Measurements from ENCODE around the gene SSMEM1.
"Not testable (repeated sequence)": the region's sequence is repeated elsewhere in the genome, so short reads cannot be mapped to it uniquely, and the experiment has no call there.

SSMEM1 gene

DNA sequence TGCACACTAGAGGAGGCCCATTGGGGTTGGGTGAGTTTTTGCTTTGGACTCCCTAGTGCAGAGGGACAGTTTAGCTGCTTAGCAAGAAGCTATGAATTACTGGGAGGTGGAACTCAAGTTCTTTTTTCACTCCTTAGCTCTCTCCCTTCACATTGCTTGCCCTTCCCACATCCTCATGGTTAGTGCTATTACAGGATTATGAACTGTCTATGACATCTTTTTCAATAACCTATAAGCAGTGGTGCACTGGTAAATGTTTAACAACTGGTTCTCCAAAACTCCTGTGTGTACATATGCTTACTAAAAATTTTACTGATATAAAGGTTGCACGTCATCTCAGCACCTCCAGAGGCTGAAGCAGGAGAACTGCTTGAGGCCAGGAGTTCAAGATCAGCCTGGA is 6.2 kb downstream of the SSMEM1 start:
- no peak for DNase-seq (ENCODE audit: low read depth)

DNA sequence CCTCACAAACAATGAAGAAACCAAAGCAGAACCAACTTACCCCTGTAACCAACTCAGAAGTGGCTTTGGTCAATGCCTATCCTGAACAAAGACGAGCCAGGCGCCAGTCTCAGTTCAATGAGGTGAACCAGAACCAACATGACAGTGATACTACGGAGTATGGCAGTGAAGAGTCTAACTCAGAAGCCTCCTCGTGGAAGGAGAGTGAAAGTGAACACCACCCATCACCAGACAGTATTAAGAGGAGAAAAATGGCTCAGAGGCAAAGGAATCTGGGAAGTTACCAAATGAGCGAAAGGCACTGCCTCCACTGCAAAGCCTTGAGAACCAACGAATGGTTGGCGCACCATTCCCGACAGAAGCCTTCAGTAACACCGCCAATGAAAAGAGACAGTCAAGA is 8.4 kb downstream of the SSMEM1 start:
- no peak for DNase-seq (ENCODE audit: low read depth)

DNA sequence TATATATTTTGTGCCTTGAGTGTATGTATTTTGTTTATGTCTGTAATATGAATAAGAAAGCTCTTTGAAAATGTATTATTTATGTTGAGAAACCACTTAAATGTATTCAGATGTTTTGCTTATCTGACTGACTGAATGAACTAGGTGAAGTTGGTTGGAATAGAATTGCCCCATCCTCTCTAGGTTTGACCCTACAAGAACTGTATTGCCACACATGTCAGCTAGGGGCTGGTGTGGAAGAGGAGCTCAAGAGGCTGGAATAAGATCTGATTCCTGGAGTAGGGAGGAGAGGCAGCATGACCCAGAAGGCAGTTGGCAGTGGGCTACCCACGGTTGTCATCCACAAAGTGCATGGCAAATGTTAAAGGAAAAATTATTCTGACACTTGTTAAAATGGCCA is 9.1 kb downstream of the SSMEM1 start:
- DNase-seq (ENCODE audit: low read depth) = no peak

DNA sequence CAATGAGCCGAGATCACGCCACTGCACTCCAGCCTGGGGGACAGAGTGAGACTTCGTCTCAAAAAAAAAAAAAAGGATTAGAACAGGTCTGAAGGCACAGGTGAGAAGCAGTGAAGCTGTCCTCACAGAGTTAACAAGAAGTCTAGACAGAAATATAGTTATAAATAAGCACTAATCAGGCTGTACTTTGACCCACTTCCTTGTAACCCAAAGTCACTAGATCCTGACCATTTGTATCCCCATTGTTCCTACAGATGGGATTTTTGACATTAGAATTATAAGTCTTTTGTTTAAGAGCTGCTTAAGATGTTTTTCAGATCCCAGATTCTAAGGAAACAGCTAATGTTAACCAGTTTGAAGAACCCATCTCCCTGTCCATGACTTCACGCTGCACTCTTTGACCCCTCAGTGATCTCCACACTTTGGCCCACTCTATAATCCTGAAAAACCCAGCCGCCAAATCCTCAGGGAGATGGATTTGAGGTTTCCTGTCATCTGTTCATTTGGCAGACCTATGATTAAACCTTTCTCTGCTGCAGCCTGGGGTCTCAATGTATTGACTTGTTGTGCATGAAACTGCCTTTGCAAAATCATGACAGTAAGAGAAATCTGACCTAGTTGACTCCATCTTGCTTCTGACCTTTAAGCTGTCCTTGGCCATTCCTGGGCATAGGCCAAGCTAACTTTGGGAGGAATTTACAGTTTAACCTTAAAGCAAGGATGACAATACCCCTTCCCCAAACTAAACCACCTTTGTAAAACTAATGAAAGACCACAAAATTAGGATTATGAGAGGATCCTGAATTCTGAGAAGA is 11.4 kb downstream of the SSMEM1 start:
- DNase-seq (ENCODE audit: low read depth) = no peak

GRCh38 chr7:130219871-130220270 is 12.2 kb downstream of the SSMEM1 start:
- DNase-seq (ENCODE audit: low read depth) = no peak

DNA sequence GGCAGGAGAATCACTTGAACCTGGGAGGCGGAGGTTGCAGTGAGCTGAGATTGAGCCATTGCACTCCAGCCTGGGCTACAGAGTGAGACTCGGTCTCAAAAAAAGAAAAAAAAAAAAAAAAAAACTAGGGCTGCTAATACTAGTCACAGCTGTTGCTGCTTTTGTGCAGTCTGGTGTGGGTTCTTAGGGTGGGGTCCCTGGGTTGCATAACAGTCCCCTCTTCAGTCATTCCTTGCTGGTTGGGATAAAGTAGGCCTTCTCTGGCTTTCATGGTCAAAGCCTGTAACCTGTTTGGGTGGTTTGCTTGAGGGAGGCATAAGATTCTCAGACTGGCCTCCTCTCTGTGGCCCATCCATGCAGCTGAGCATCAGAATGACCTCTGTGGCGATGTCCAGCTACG is 14.1 kb downstream of the SSMEM1 start:
- DNase-seq (ENCODE audit: low read depth) = no peak

GRCh38 chr7:130223646-130224045 is 16.0 kb downstream of the SSMEM1 start:
- no peak for DNase-seq (ENCODE audit: low read depth)

GRCh38 chr7:130224210-130224609 is 16.6 kb downstream of the SSMEM1 start:
- no peak for DNase-seq (ENCODE audit: low read depth)

DNA sequence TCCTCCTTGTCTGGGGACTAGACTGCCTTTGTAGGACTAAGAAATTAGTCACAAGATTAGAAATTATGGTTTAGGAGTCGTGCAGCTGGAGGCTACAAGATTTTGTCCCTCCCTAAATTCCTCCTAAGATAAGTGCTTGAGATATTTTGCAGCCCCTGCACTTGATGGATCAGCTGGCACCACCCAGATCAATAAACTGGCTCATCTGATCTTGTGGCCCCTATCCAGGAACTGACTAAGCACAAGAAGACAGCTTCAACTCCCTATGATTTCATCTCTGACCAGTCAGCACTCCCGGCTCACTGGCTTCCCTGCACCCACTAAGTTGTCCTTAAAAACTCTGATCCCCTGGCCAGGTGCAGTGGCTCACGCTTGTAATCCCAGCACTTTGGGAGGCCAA is 17.3 kb downstream of the SSMEM1 start:
- not testable (repeated sequence) for DNase-seq (ENCODE audit: low read depth)

DNA sequence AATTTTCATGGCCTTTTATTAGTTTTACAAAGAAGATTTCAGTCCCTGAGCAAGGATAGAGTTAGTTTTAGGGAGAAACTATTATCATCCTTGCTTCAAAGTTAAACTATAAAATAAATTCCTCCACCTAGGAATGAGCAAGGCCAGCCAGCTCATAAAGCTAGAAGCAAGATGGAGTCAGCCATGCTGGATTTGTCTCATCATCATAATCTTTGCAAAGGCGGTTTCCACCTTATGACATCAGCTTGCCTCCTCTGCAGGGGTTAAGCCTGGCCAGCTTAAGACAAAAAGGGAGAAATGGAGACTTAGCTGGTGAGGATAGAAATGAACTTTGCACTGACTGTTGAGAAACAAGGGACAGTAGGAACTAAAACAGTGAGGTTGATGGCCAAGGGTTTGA is 18.7 kb downstream of the SSMEM1 start:
- no peak for DNase-seq (ENCODE audit: low read depth)

DNA sequence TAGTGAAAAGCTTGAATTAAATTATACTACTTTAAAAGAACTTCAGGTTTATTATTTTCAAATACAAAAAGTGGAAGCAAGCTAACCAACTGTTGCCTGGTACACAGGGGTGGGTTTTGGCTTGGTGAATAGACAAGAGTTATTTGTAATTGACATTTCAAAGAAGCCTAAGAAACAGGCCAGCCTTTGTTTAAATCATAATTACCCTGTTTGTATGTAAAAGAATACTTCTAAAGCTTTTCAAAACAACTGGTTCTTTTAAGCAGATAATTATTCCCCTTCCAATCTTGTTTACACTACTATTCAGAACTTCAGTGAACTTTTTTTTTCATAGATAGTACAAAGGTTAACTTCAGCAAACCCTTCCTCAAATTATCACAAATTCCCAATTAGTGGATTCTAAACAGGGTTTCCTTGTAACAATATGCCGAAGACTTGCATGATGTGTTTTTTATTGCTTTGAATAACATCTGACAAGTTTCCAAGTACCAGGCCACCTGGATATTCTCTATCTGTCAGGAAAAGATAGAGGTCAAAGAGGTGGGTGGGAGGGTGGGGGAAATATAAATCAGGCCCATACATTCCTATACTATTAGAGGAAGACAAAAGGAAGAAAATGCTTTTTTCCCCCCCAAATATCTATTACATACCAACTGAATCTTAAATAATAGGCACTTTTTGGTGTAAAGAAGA is 20.4 kb downstream of the SSMEM1 start:
- DNase-seq (ENCODE audit: low read depth) = no peak

DNA sequence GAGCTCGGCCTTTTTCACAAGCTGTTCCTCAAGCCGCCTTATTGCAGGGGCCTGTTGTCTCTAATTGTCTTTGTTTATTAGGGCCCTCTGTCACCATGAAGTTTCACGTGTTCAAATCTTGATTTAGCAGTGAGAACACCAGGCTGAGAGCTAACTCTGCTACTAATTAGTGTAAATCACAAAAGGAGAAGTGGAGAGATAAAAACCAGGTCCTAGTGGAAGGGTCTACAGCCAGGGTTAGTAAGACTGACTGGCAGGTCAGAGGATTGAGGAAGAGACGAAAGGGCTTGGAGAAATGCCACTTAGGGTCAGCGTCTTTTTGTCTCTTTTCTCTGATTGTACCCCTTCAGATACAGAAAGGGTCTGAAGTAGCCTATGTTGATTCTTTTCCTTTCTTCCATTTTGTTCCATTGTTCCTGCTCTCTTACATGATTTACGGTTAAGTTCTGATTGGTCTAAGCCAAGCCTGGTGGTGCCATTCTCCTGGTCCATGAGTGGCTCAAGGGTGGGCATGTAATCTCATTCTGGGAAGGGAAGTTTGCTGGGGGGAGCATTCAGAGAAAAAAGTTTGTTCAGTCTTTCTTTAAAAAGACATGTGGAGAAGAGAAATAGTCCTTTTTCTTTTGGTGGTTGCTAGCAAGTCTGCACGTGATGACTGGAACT is 21.3 kb downstream of the SSMEM1 start:
- DNase-seq (ENCODE audit: low read depth) = no peak

GRCh38 chr7:130229981-130230380 is 22.3 kb downstream of the SSMEM1 start:
- DNase-seq (ENCODE audit: low read depth) = not testable (repeated sequence)

- no peak for DNase-seq (ENCODE audit: low read depth)
Measured at GRCh38 chr7:130231792-130232191, 24.1 kb downstream of the SSMEM1 start.

GRCh38 chr7:130232209-130232608 is 24.5 kb downstream of the SSMEM1 start:
- DNase-seq (ENCODE audit: low read depth) = no peak

DNA sequence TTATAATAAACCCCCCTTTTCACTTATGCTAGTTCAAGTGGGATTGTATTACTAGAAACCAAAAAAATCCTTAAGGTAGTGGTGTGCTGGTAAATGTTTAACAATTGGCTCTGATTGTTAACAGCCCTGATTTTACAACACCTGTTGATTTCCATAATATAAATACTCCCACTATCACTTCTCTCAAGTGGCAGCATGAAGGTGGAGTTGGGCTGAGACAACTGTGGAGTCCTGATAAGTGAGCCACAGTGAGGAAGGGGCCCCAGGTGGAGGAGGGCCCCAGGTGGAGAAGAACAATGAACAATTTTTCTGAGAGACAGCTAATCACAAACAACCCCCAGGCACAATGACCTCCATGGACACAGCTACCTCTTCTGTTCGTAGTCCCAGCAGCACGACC is 26.4 kb downstream of the SSMEM1 start:
- DNase-seq (ENCODE audit: low read depth) = no peak

DNA sequence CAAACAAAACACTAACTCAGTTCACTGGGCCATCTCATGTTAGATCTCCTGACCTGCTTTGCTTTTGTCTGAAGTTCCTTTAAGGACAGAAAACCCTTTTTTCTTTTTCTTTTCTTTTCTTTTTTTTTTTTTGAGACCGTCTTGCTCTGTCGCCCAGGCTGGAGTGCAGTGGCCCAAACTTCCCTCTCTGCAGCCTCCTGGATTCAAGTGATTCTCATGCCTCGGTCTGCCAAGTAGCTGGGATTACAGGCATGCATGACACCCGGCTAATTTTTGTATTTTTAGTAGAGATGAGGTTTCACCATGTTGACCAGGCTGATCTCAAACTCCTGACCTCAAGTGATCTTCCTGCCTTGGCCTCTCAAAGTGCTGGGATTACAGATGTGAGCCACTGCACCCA is 28.7 kb downstream of the SSMEM1 start:
- not testable (repeated sequence) for DNase-seq (ENCODE audit: low read depth)

DNA sequence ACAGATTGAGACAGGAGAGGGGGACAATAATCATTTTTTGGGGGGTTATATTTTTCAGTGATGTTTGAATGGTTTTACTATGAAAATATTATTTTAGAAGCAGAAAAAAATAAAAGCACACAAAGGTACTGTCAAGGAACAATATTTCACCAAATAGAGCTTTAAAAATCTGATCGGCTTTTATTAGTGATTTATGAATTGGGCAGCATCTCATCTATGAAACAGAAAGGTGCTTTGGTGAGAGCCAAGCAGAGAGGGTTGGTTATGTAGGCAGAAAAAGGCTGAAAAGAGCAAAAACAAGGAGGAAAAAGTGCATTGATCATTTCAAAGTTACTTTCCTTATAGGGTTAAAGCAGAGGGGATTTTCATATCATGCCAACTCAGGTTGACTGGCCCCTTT is 32.6 kb downstream of the SSMEM1 start:
- DNase-seq (ENCODE audit: low read depth) = no peak

DNA sequence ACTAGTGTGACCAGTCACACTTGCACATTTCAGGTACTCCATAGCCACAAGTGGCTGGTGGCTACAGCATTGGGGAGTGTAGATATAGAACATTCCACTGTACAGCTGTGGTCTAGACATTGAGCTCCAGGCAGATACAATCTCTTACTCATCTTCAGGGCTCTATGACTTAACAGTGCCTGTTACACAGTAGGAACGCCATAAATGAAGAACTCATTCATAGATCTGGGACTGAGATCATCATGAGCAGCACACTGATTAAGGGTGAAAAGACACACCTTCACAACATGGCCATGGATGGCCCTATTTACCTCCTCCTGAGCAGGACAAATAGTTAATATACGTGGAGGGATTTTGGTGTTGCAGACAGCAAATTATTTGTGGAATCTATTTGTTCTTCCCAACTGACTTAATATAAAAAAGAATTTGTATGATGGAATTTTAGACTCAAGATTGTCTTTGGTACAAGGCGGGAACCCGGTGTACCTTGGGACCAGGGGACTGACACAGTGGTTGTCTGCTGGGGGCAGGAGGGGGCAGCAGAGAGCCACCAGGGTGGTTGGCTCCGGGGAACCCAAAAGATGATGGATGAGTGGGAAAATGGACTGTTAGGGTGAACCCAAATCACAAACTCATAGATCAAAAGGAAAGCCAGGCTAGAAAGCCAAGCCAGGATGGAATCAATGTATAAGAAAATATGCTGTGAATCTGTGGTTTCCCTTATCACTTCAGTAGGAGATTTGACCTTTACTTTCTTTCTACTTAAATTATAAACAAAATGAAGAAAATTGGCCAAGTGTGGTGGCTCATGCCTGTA is 34.7 kb downstream of the SSMEM1 start:
- DNase-seq (ENCODE audit: low read depth) = peak; percentile 44

DNA sequence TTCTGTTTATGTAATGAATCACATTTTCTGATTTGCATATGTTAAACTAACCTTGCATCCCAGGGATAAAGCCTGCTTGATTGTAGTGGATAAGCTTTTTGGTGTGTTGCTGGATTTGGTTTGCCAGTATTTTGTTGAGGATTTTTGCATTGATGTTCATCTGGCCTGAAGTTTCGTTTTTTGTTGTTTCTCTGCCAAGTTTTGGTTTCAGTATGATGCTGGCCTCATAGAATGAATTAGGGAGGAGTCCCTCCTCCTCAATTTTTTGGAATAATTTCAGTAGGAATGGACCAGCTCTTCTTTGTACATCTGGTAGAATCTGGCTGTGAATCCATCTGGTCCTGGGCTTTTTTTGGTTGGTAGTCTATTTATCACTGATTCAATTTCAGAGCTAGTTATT is 35.8 kb downstream of the SSMEM1 start:
- not testable (repeated sequence) for DNase-seq (ENCODE audit: low read depth)

GRCh38 chr7:130246491-130246890 is 38.8 kb downstream of the SSMEM1 start:
- not testable (repeated sequence) for DNase-seq (ENCODE audit: low read depth)

GRCh38 chr7:130248842-130249241 is 41.2 kb downstream of the SSMEM1 start:
- not testable (repeated sequence) for DNase-seq (ENCODE audit: low read depth)
